ENCODE data around the gene JSRP1. TPM values are rescaled to one million over a fixed set of nuclear protein-coding genes. Genes with fewer than 3 reads are reported as not detected.

Gene JSRP1
- total and polyA plus RNA-seq, 10 of the 15 experiments (the other 5 are each of a cell fraction or from before 2014, with no cell fraction given), result 0.41 to 0.91 (median 0.49) TPM; not detected in 7

DNA sequence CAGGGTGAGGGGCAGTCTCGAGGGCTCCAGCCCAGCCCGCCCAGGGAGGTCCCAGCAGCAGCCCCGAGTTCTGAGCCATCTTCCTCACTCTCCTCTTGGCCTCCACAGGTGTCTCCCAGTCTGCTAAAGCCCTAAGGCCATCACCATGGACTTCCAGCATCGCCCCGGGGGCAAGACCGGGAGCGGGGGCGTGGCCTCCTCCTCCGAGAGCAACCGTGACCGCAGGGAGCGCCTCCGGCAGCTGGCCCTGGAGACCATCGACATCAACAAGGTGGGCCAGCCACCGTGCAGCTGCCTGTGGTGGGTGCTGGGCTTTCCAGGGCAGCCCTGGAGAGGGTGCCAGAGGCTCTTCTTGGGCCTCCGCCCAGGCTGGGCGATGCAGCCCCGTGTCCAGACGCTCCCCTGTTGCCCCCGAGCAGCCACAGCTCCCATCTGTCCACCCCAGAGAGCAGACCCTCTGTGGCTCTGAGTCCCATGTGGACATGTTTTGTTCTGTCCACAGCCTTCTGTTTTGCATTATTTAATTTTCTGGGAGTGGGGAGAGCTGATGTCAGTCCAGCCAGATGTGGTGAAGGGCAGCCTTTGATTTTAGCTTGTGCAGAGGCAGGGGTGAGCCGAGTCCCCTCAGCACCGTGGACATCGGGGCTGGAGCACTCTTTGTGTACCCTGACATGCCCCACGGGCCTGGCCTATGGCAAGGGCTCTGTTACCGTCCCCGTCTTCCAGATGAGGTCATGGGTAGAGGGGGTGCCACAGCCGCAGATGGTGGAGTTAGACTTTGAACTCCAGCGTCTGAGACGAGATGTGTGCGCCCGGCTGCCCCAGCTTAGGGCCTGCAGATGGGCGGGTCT is 12.7 kb downstream of the JSRP1 start:
- ChIA-PET POLR2A (no interaction called here), CTCF (interaction anchor here (0.8 kb wide), 1 partner anchor 404 kb away, joined by 3 read pairs; no protein-coding TSS in a partner anchor), RAD21 (ENCODE audit: unreplicated experiment) (no interaction called here), SMC1A (ENCODE audit: uncharacterized antibody, unreplicated experiment) (no interaction called here)
- TF ChIP-seq MYB (IDR thresholded peaks at IDR 0.05; ENCODE audit: borderline replicate concordance, low read depth, low read length) (no peak), POLR2A (IDR thresholded peaks at IDR 0.05; ENCODE audit: low read depth, low read length) (peak; percentile 38; the same call in 1 of the 2 replicates)
- FAIRE-seq (no peak), ATAC-seq (no peak), DNase-seq (ENCODE audit: low read depth, low spot score) (no peak)
- H3K27me3 ChIP-seq (replicated peaks in 1 of 2; ENCODE audit: control insufficient read depth in 2 of 2, insufficient read depth in 2 of 2, low read length in 1 of 2), result no peaks in the 10 kb centered on the region
- 91% methylated on average over 32 of the region's 32 CpGs for WGBS (ENCODE audit: insufficient coverage, insufficient replicate concordance, low lambda C conversion rate, missing lambda C conversion rate)
- no peak overlapping the region for H3K4me2 ChIP-seq (ENCODE audit: control insufficient read depth, insufficient read depth)
- peaks cover 5% of the 10 kb centered on the region for H3K4me1 ChIP-seq (ENCODE audit: control insufficient read depth, insufficient read depth, low read length)
- intact Hi-C loops (cut with micrococcal nuclease; ENCODE audit: unreplicated experiment) (no loop called here), in situ Hi-C loops (cut with MboI) (no loop called here)
- H3K9me3 ChIP-seq (replicated peaks; ENCODE audit: control insufficient read depth, insufficient read depth, low read length), result no peaks in the 10 kb centered on the region
- H3K79me2 ChIP-seq (ENCODE audit: control insufficient read depth, insufficient read depth, low read length), result peaks cover 46% of the 10 kb centered on the region
- no peak overlapping the region for H3K4me3 ChIP-seq
- peaks cover 12 to 48% of the 10 kb centered on the region in 2 experiments; a peak in 3 of 4 replicates for H3K36me3 ChIP-seq (ENCODE audit: control insufficient read depth in 2 of 2, insufficient read depth in 2 of 2, low read length in 1 of 2)
- BruUV-seq (replicated peaks), result no TSS peak
- no peak overlapping the region for H3K9ac ChIP-seq (ENCODE audit: control insufficient read depth, insufficient read depth, low read length)
- no peak overlapping the region for H2AFZ ChIP-seq (ENCODE audit: control insufficient read depth, low read depth, low read length)
- H4K20me1 ChIP-seq (ENCODE audit: control insufficient read depth, insufficient read depth), result peaks cover 23% of the 10 kb centered on the region
- no peak overlapping the region for H3K27ac ChIP-seq (ENCODE audit: control insufficient read depth, insufficient read depth)

- ChIA-PET CTCF (interaction anchor here (0.8 kb wide), 1 partner anchor 405 kb away, joined by 3 read pairs; no protein-coding TSS in a partner anchor), POLR2A (no interaction called here)
- peaks cover 8% of the 10 kb centered on the region for H3K4me1 ChIP-seq (ENCODE audit: control insufficient read depth, insufficient read depth, low read length)
Measured at GRCh38 chr19:2242816-2243215, 13.4 kb downstream of the JSRP1 start.

More at GRCh38 chr19:2242816-2243215, 13.4 kb downstream of the JSRP1 start:
- RAD21 ChIA-PET (ENCODE audit: unreplicated experiment), result interaction anchor here (1.3 kb wide), 1 partner anchor 19 kb away, joined by 4 read pairs; no protein-coding TSS in a partner anchor
- H3K9me3 ChIP-seq (replicated peaks; ENCODE audit: control insufficient read depth, insufficient read depth, low read length), result no peaks in the 10 kb centered on the region
- H3K79me2 ChIP-seq (ENCODE audit: control insufficient read depth, insufficient read depth, low read length), result peaks cover 53% of the 10 kb centered on the region
- intact Hi-C loops (cut with micrococcal nuclease; ENCODE audit: unreplicated experiment), result no loop called here
- FAIRE-seq (no peak), DNase-seq (ENCODE audit: low read depth, low spot score) (no peak), ATAC-seq (no peak)
- no peak overlapping the region for H2AFZ ChIP-seq (ENCODE audit: control insufficient read depth, low read depth, low read length)
- SMC1A ChIA-PET (ENCODE audit: uncharacterized antibody, unreplicated experiment), result interaction anchor here (1.7 kb wide), 1 partner anchor 15 kb away, joined by 4 read pairs; no protein-coding TSS in a partner anchor
- TF ChIP-seq, protein P1, sequence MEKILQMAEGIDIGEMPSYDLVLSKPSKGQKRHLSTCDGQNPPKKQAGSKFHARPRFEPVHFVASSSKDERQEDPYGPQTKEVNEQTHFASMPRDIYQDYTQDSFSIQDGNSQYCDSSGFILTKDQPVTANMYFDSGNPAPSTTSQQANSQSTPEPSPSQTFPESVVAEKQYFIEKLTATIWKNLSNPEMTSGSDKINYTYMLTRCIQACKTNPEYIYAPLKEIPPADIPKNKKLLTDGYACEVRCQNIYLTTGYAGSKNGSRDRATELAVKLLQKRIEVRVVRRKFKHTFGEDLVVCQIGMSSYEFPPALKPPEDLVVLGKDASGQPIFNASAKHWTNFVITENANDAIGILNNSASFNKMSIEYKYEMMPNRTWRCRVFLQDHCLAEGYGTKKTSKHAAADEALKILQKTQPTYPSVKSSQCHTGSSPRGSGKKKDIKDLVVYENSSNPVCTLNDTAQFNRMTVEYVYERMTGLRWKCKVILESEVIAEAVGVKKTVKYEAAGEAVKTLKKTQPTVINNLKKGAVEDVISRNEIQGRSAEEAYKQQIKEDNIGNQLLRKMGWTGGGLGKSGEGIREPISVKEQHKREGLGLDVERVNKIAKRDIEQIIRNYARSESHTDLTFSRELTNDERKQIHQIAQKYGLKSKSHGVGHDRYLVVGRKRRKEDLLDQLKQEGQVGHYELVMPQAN (conservative IDR thresholded peaks at IDR 0.05), result no peak
- no peak for TF ChIP-seq RUNX3 (IDR thresholded peaks at IDR 0.05; ENCODE audit: low read length)
- no peak for TF ChIP-seq NBN (IDR thresholded peaks at IDR 0.05)
- no peak overlapping the region for H3K4me2 ChIP-seq (ENCODE audit: control insufficient read depth, insufficient read depth)
- H3K9ac ChIP-seq (ENCODE audit: control insufficient read depth, insufficient read depth, low read length), result no peak overlapping the region
- no peak overlapping the region for H3K27ac ChIP-seq (ENCODE audit: control insufficient read depth, insufficient read depth)
- in situ Hi-C loops (cut with MboI), result no loop called here
- no peak overlapping the region for H3K4me3 ChIP-seq
- 89% methylated on average over 8 of the region's 8 CpGs for WGBS (ENCODE audit: insufficient coverage, insufficient replicate concordance, low lambda C conversion rate, missing lambda C conversion rate)
- H3K36me3 ChIP-seq (ENCODE audit: control insufficient read depth in 2 of 2, insufficient read depth in 2 of 2, low read length in 1 of 2), result peaks cover 13 to 48% of the 10 kb centered on the region in 2 experiments; a peak in 3 of 4 replicates
- BruUV-seq (replicated peaks), result no TSS peak
- peaks cover 24% of the 10 kb centered on the region for H4K20me1 ChIP-seq (ENCODE audit: control insufficient read depth, insufficient read depth)
- H3K27me3 ChIP-seq (replicated peaks in 1 of 2; ENCODE audit: control insufficient read depth in 2 of 2, insufficient read depth in 2 of 2, low read length in 1 of 2), result no peaks in the 10 kb centered on the region

Data from GM12878 (cell line).